Hepatocyte (in vitro differentiated cells): ENCODE data around the gene METAP1.

ENCODE experiments used
- EZH2 ChIP-seq: fragments of 200-600 bp; sonication (generic); IDR thresholded peaks from 2 replicates; pipeline ENCODE4 v1.6.1; 2016; ENCODE audit warnings: antibody characterized with exemption, mild to moderate bottlenecking, borderline replicate concordance
- EZH2phosphoT487 ChIP-seq: fragments of 200-600 bp; sonication (generic); IDR thresholded peaks from one replicate; pipeline ENCODE4 v1.6.1; 2018; ENCODE audit warnings: antibody characterized with exemption, mild to moderate bottlenecking, low read depth, moderate library complexity; ENCODE audit not compliant: unreplicated experiment, severe bottlenecking
- TF ChIP-seq, protein P1 (sequence below): fragments of 200-600 bp; sonication (generic); IDR thresholded peaks from 2 replicates; pipeline ENCODE4 v1.5.1; 2016; ENCODE audit warnings: antibody characterized with exemption, mild to moderate bottlenecking; ENCODE audit not compliant: poor library complexity

DNA sequence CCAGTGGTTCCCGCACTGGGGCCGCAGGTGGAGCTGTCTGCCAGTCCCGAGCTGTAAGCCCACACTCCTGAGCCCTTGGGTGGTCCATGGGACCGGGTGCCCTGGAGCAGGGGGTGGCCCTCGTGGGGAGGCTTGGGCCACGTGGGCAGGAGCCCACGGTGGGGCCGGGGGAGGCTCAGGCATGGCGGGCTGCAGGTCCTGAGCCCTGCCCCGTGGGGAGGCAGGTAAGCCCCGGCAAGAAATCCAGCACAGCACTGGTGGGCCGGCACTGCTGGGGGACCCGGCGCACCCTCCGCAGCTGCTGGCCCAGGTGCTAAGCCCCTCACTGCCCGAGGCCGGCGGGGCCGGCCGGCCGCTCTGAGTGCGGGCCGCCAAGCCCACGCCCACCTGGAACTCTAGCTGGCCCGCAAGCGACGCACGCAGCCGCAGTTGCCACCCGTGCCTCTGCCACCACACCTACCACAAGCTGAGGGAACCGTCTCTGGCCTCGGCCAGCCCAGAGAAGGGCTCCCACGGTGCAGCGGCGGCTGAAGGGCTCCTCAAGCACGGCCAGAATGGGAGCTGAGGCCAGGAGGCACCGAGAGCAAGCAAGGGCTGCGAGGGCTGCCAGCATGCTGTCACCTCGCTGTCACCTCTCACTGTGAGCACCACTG is 2.0 kb upstream of the METAP1 start:
- TF ChIP-seq EZH2 (no peak), EZH2phosphoT487 (no peak)
- TF ChIP-seq, protein P1, sequence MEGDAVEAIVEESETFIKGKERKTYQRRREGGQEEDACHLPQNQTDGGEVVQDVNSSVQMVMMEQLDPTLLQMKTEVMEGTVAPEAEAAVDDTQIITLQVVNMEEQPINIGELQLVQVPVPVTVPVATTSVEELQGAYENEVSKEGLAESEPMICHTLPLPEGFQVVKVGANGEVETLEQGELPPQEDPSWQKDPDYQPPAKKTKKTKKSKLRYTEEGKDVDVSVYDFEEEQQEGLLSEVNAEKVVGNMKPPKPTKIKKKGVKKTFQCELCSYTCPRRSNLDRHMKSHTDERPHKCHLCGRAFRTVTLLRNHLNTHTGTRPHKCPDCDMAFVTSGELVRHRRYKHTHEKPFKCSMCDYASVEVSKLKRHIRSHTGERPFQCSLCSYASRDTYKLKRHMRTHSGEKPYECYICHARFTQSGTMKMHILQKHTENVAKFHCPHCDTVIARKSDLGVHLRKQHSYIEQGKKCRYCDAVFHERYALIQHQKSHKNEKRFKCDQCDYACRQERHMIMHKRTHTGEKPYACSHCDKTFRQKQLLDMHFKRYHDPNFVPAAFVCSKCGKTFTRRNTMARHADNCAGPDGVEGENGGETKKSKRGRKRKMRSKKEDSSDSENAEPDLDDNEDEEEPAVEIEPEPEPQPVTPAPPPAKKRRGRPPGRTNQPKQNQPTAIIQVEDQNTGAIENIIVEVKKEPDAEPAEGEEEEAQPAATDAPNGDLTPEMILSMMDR = no peak
